Esophagus muscularis mucosa (tissue), 4 donors: Measurements from ENCODE around the gene ZNF747. TPM values are rescaled to one million over a fixed set of nuclear protein-coding genes. Genes with fewer than 3 reads are reported as not detected.
A peak's percentile ranks its signal among the peaks of the same experiment; 100 is the strongest.

Experiments used
- DNase-seq: peaks from one replicate; pipeline ENCODE4 v3.0.0-alpha.2; 2017; ENCODE audit errors: extremely low spot score
- H3K27ac ChIP-seq, 4 donors: fragments of 200-600 bp; sonication (generic); replicated peaks in 1 of 4; 1 replicate in 3 of 4; 2 replicates in 1 of 4; pipeline ENCODE4 v1.5.1; 2016 to 2019; ENCODE audit warnings: mild to moderate bottlenecking in 1 of 4
- H3K27me3 ChIP-seq, 4 donors: fragments of 200-600 bp; sonication (generic); one replicate each; pipeline versions ENCODE4 v1.5.1 to v1.6.0; 2016 to 2019
- H3K36me3 ChIP-seq, 4 donors: fragments of 200-600 bp; sonication (generic); one replicate each; pipeline ENCODE4 v1.5.1; 2016 to 2019
- H3K4me1 ChIP-seq, 4 donors: fragments of 200-600 bp; sonication (generic); one replicate each; pipeline ENCODE4 v1.5.1; 2016 to 2019
- H3K4me3 ChIP-seq, 4 donors: fragments of 200-600 bp; sonication (generic); 1 replicate in 2 of 4; 2 replicates in 2 of 4; pipeline ENCODE4 v1.5.1; 2016 to 2019; ENCODE audit warnings: mild to moderate bottlenecking in 4 of 4, moderate library complexity in 1 of 4
- H3K9me3 ChIP-seq, 4 donors: fragments of 200-600 bp; sonication (generic); 1 replicate in 3 of 4; 2 replicates in 1 of 4; pipeline ENCODE4 v1.5.1; 2016 to 2019
- CTCF ChIP-seq, 3 experiments: fragments of 200-600 bp in 2 of 3; fragments of 450-650 bp in 1 of 3; sonication (generic) in 2 of 3; IDR thresholded peaks; one replicate each; pipeline ENCODE4 v1.5.1; 2017 to 2019; ENCODE audit warnings: antibody characterized with exemption in 3 of 3, mild to moderate bottlenecking in 2 of 3, moderate library complexity in 1 of 3
- EP300 ChIP-seq: sonication (generic); formaldehyde crosslinking; IDR thresholded peaks from one replicate; pipeline ENCODE4 v1.6.1; 2017; ENCODE audit warnings: antibody characterized with exemption
- POLR2A ChIP-seq: fragments of 450-650 bp; IDR thresholded peaks from one replicate; pipeline ENCODE4 v1.6.1; 2017; ENCODE audit warnings: antibody characterized with exemption, moderate library complexity, mild to moderate bottlenecking, low read depth
- POLR2AphosphoS5 ChIP-seq, 2 donors: sonication (generic); formaldehyde crosslinking; IDR thresholded peaks; one replicate each; pipeline ENCODE4 v1.6.1; 2017; ENCODE audit warnings: antibody characterized with exemption in 2 of 2
- WGBS: methylation state at CpG from one replicate; pipeline ENCODE4 v1.1.5; 2018; 5-methylcytosine and 5-hydroxymethylcytosine counted together
- intact Hi-C: fragments of 100-400 bp; cut with DNase I; formaldehyde crosslinking; loops from one replicate; pipeline ENCODE4 v1.15.1; 2023
- total RNA-seq, 4 donors: library from RNA; depleted of rRNA; stranded (reverse); fragments of >200 nt; gene quantifications; one replicate each; pipeline versions ENCODE4 v1.1.0 to v1.2.1, GENCODE V29; 2016

ZNF747 gene
- total RNA-seq, 4 donors from 2014 or later, result 15.2 to 29.6 (median 22.3) TPM

- TF ChIP-seq POLR2AphosphoS5 (IDR thresholded peaks at IDR 0.05), result no peak
- 41% methylated on average over 14 of the region's 29 CpGs for WGBS
- Histone ChIP-seq H3K27me3 (no peaks in the 10 kb centered on the region), H3K36me3 (peaks cover 6 to 30% (median 23%) of the 10 kb centered on the region in 4 donors), H3K4me3 (peak overlapping the region; percentile 68 to 74 (median 72)), H3K9me3 (no peaks in the 10 kb centered on the region), H3K4me1 (peaks cover 30 to 39% (median 36%) of the 10 kb centered on the region in 4 donors), H3K27ac (peak overlapping the region; percentile 89 to 94 (median 93))
- no peak for DNase-seq
- intact Hi-C loops, result no loop called here
Measured at GRCh38 chr16:30533748-30534367, 800 bp downstream of the ZNF747 start.

DNA sequence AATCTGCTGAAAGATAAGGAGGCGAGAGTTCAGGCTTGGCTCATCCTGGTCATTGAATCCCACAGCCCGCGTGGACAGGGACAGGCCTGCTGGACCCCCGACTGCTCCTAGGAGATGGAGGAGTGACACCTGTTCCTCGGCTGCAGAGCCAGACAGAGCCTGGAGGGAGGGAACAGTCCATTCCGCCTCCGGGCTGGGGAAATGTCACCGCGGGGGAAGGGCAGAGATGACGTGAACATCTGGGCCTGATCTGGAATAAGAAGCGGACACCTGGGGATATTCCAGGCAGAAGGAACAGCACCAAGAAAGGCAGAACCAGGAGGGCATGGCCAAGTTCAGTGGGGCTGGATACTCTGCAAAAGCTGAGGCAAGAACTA lies 1.5 kb downstream of the ZNF747 start:
- Histone ChIP-seq H3K4me1 (peaks cover 31 to 45% (median 43%) of the 10 kb centered on the region in 4 donors), H3K9me3 (no peaks in the 10 kb centered on the region), H3K27me3 (no peaks in the 10 kb centered on the region), H3K27ac (peak overlapping the region; percentile 89 to 94 (median 93)), H3K4me3 (peak overlapping the region in 2 of 4 donors; percentile 73 to 74), H3K36me3 (peaks cover 6 to 30% (median 23%) of the 10 kb centered on the region in 4 donors)
- WGBS, result 71% methylated on average over 11 of the region's 11 CpGs
- no peak for DNase-seq
- intact Hi-C loops, result no loop called here
- TF ChIP-seq POLR2A, result no peak
- TF ChIP-seq CTCF (IDR thresholded peaks at IDR 0.05), result no peak
- TF ChIP-seq EP300, result no peak
- TF ChIP-seq POLR2AphosphoS5 (IDR thresholded peaks at IDR 0.05), result no peak

- Histone ChIP-seq H3K27ac (peak overlapping the region in 2 of 4 donors; percentile 93 to 94), H3K36me3 (peaks cover 6 to 30% (median 23%) of the 10 kb centered on the region in 4 donors), H3K4me1 (peaks cover 37 to 51% (median 49%) of the 10 kb centered on the region in 4 donors), H3K4me3 (no peak overlapping the region), H3K9me3 (no peaks in the 10 kb centered on the region), H3K27me3 (no peaks in the 10 kb centered on the region)
- no peak for DNase-seq
- WGBS, result 96% methylated on average over 41 of the region's 57 CpGs
- intact Hi-C loops, result no loop called here
- TF ChIP-seq EP300 (no peak), POLR2A (no peak), CTCF (IDR thresholded peaks at IDR 0.05) (no peak), POLR2AphosphoS5 (IDR thresholded peaks at IDR 0.05) (no peak)
Measured at GRCh38 chr16:30532285-30533145, 2.1 kb downstream of the ZNF747 start.

GRCh38 chr16:30530163-30531037 lies 4.3 kb downstream of the ZNF747 start:
- TF ChIP-seq POLR2A, result no peak
- no peak for TF ChIP-seq EP300
- TF ChIP-seq POLR2AphosphoS5 (IDR thresholded peaks at IDR 0.05), result no peak
- no peak for TF ChIP-seq CTCF (IDR thresholded peaks at IDR 0.05)
- no peaks in the 10 kb centered on the region for H3K27me3 ChIP-seq
- H3K4me3 ChIP-seq, result no peak overlapping the region
- H3K4me1 ChIP-seq, result peaks cover 27 to 53% (median 48%) of the 10 kb centered on the region in 4 donors
- H3K27ac ChIP-seq, result no peak overlapping the region
- intact Hi-C loops, result no loop called here
- no peak for DNase-seq
- peaks cover 6 to 30% (median 23%) of the 10 kb centered on the region in 4 donors for H3K36me3 ChIP-seq
- WGBS, result 84% methylated on average over 13 of the region's 13 CpGs
- H3K9me3 ChIP-seq, result no peaks in the 10 kb centered on the region
